Measurements from ENCODE around the gene SPECC1.

DNA sequence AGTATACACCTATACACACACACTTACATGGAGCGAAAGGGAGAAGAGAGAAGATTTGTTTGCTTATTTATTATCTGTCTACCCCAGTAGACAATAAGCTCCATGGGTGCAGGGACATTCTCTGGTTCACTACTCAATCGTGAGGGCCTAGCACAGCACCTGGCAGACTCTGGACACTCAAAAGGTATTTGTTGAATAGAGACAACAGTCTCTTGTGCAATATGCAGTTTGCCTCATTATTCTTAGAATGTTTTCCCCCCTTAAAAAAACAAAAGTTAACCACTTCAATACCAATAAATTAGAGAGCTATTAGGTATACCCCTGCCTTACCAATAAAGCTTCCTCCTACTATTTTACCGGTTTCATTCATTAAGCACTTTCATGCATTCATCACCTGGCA is 33.6 kb upstream of the SPECC1 start:
- TF ChIP-seq, protein P1, sequence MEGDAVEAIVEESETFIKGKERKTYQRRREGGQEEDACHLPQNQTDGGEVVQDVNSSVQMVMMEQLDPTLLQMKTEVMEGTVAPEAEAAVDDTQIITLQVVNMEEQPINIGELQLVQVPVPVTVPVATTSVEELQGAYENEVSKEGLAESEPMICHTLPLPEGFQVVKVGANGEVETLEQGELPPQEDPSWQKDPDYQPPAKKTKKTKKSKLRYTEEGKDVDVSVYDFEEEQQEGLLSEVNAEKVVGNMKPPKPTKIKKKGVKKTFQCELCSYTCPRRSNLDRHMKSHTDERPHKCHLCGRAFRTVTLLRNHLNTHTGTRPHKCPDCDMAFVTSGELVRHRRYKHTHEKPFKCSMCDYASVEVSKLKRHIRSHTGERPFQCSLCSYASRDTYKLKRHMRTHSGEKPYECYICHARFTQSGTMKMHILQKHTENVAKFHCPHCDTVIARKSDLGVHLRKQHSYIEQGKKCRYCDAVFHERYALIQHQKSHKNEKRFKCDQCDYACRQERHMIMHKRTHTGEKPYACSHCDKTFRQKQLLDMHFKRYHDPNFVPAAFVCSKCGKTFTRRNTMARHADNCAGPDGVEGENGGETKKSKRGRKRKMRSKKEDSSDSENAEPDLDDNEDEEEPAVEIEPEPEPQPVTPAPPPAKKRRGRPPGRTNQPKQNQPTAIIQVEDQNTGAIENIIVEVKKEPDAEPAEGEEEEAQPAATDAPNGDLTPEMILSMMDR (IDR thresholded peaks at IDR 0.05 in 2 of 3, conservative IDR thresholded peaks at IDR 0.05 in 1 of 3; ENCODE audit: control insufficient read depth in 2 of 3, extremely low read depth in 1 of 3, insufficient read depth in 1 of 3, low read depth in 3 of 3, low read length in 3 of 3), result no peak
- no peak for TF ChIP-seq MTA3 (IDR thresholded peaks at IDR 0.05; ENCODE audit: borderline replicate concordance, low read length)
- no peak for TF ChIP-seq HDGF (IDR thresholded peaks at IDR 0.05)
- no peak for TF ChIP-seq RAD21 (IDR thresholded peaks at IDR 0.05; ENCODE audit: insufficient read depth, low read depth, low read length)
- TF ChIP-seq KDM1A (IDR thresholded peaks at IDR 0.05; ENCODE audit: borderline replicate concordance), result no peak
- TF ChIP-seq BACH1 (IDR thresholded peaks at IDR 0.05; ENCODE audit: borderline replicate concordance), result no peak
